Right atrium auricular region (tissue), 2 donors: ENCODE data around the gene MZB1. TPM values are rescaled to one million over a fixed set of nuclear protein-coding genes. Genes with fewer than 3 reads are reported as not detected.

Source experiments
- DNase-seq: peaks from one replicate; pipeline ENCODE4 v3.0.0-alpha.2; 2019; ENCODE audit warnings: low spot score
- H3K27ac ChIP-seq, 2 donors: fragments of 200-600 bp; sonication (generic); 1 replicate in 1 of 2; 2 replicates in 1 of 2; pipeline ENCODE4 v1.5.1; 2016 to 2019
- H3K27me3 ChIP-seq, 2 donors: fragments of 200-600 bp; sonication (generic); one replicate each; pipeline versions ENCODE4 v1.5.1 to v1.6.0; 2017 to 2019
- H3K36me3 ChIP-seq: fragments of 200-600 bp; sonication (generic); one replicate; pipeline ENCODE4 v1.5.1; 2016
- H3K4me1 ChIP-seq, 2 donors: fragments of 200-600 bp; sonication (generic); one replicate each; pipeline versions ENCODE4 v1.5.1 to v1.6.0; 2017 to 2019
- H3K4me3 ChIP-seq, 2 donors: fragments of 200-600 bp; sonication (generic); 1 replicate in 1 of 2; 2 replicates in 1 of 2; pipeline ENCODE4 v1.5.1; 2017 to 2019; ENCODE audit warnings: mild to moderate bottlenecking in 1 of 2, moderate library complexity in 1 of 2
- H3K9me3 ChIP-seq, 2 donors: fragments of 200-600 bp; sonication (generic); one replicate each; pipeline ENCODE4 v1.5.1; 2019
- total RNA-seq, 2 donors: library from RNA; depleted of rRNA; stranded (reverse); fragments of >200 nt; gene quantifications; one replicate each; pipeline ENCODE4 v1.1.0, GENCODE V29; 2016
- TF ChIP-seq, protein P1 (sequence below), 2 donors: fragments of 200-600 bp; sonication (generic); IDR thresholded peaks; one replicate each; pipeline ENCODE4 v1.5.1; 2019; ENCODE audit warnings: antibody characterized with exemption in 2 of 2

Gene MZB1
- total RNA-seq, 2 donors from 2014 or later, result 0.70 to 1.3 TPM

GRCh38 chr5:139402561-139403158 is 12.9 kb upstream of the MZB1 start:
- Histone ChIP-seq H3K4me1 (peaks cover 4 to 21% of the 10 kb centered on the region in 2 donors), H3K27me3 (no peaks in the 10 kb centered on the region), H3K27ac (peak overlapping the region; percentile 90 to 93), H3K9me3 (no peaks in the 10 kb centered on the region), H3K36me3 (no peaks in the 10 kb centered on the region), H3K4me3 (no peak overlapping the region)
- DNase-seq, result no peak
- TF ChIP-seq, protein P1, sequence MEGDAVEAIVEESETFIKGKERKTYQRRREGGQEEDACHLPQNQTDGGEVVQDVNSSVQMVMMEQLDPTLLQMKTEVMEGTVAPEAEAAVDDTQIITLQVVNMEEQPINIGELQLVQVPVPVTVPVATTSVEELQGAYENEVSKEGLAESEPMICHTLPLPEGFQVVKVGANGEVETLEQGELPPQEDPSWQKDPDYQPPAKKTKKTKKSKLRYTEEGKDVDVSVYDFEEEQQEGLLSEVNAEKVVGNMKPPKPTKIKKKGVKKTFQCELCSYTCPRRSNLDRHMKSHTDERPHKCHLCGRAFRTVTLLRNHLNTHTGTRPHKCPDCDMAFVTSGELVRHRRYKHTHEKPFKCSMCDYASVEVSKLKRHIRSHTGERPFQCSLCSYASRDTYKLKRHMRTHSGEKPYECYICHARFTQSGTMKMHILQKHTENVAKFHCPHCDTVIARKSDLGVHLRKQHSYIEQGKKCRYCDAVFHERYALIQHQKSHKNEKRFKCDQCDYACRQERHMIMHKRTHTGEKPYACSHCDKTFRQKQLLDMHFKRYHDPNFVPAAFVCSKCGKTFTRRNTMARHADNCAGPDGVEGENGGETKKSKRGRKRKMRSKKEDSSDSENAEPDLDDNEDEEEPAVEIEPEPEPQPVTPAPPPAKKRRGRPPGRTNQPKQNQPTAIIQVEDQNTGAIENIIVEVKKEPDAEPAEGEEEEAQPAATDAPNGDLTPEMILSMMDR (IDR thresholded peaks at IDR 0.05), result peak in 1 of 2 donors; percentile 41

DNA sequence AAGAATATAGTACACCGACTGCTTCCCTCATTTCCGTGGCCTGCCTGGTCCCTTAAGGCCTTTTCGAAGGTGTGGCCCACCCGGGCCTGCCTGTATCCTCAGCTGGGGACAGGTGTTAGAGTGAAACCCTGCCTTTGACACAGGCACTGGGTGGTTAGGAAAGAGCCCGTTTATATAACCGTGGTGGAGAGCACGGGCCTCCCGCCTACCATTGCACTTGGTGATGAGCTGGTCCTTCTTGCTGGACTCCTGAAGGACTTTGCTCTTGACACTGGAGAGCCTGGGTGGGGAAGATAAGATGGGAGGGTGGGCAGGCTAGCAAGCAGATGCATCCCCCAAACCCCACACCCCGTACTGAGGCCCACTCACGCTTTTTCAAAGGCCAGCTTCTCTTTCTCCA is 11.8 kb upstream of the MZB1 start:
- TF ChIP-seq, protein P1 (IDR thresholded peaks at IDR 0.05), result no peak
- Histone ChIP-seq H3K9me3 (no peaks in the 10 kb centered on the region), H3K36me3 (no peaks in the 10 kb centered on the region), H3K27ac (no peak overlapping the region), H3K4me3 (no peak overlapping the region), H3K27me3 (no peaks in the 10 kb centered on the region), H3K4me1 (peaks cover 4 to 29% of the 10 kb centered on the region in 2 donors)
- DNase-seq, result no peak

DNA sequence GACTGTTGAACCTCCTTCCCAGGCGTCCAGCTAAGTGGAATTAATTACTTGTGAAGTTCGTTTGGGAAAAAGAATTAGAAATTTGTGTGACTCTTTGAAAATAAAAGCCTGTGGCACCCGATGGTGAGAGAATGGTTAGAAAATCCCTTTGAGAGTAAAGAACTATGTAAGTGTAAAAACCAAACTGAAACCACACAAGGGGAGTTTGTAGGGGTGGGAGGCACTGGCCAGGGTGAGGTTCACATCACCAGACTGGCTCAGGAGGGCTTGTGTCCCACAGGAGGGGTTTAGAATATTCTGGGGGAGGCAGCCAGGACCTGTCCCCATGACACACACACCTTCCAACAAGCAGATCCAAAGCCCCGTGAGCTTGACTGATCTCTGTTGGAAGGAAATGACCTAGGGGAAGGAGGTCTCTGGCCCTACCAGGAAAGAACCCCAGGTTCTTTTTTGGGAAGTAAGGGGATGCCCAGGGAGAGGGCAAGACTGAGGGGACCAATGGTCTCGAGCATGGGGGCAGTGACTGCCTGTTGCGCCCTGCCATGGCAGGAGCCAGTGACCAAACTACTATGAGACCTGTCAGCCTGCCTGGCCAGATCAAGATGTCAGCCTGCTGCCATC is 9.9 kb upstream of the MZB1 start:
- H3K4me1 ChIP-seq, result peaks cover 4 to 45% of the 10 kb centered on the region in 2 donors
- TF ChIP-seq, protein P1 (IDR thresholded peaks at IDR 0.05), result no peak
- no peaks in the 10 kb centered on the region for H3K27me3 ChIP-seq
- H3K9me3 ChIP-seq, result no peaks in the 10 kb centered on the region
- no peaks in the 10 kb centered on the region for H3K36me3 ChIP-seq
- H3K4me3 ChIP-seq, result no peak overlapping the region
- no peak for DNase-seq
- no peak overlapping the region for H3K27ac ChIP-seq

DNA sequence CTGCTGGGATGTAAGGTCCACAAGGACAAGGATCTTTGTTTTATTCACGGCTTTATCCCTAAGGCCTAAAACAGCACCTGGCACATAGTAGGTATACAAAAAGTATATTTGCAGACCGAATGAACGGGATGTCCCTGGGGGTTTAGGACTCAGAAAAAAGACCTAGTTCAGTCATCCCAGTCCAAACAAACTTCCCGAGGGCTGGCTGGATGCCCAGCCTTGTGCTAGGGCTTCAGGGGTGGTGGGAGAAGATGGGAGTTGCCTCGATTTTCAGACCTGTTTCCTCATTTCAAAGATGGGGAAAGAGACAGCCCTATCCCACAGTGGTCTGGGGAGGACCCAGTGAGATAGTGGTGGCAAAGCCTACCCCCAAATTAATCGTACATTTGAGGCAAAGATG is 8.2 kb upstream of the MZB1 start:
- H3K27me3 ChIP-seq, result no peaks in the 10 kb centered on the region
- no peaks in the 10 kb centered on the region for H3K36me3 ChIP-seq
- peaks cover 0 to 48% of the 10 kb centered on the region in 2 donors for H3K4me1 ChIP-seq
- no peak overlapping the region for H3K4me3 ChIP-seq
- TF ChIP-seq, protein P1 (IDR thresholded peaks at IDR 0.05), result no peak
- H3K27ac ChIP-seq, result no peak overlapping the region
- DNase-seq, result no peak
- no peaks in the 10 kb centered on the region for H3K9me3 ChIP-seq

- no peak for DNase-seq
- Histone ChIP-seq H3K4me3 (no peak overlapping the region), H3K9me3 (no peaks in the 10 kb centered on the region), H3K27me3 (no peaks in the 10 kb centered on the region), H3K27ac (peak overlapping the region; percentile 93 to 96), H3K36me3 (no peaks in the 10 kb centered on the region), H3K4me1 (peaks cover 0 to 55% of the 10 kb centered on the region in 2 donors)
- TF ChIP-seq, protein P1 (IDR thresholded peaks at IDR 0.05), result no peak
These were observed 7.0 kb upstream of the MZB1 start for GRCh38 chr5:139396691-139397090.
